Stomach (tissue), 9 donors: ENCODE data around the gene GABBR2. TPM values are rescaled to one million over a fixed set of nuclear protein-coding genes. Genes with fewer than 3 reads are reported as not detected.

Source experiments
- DNase-seq, 2 donors: peaks; one replicate each; pipeline versions ENCODE4 v3.0.0 to v3.0.0-alpha.2; 2013 to 2019
- H3K27ac ChIP-seq, 5 donors: fragments of 200-600 bp in 4 of 5; sonication (generic) in 4 of 5; one replicate each; pipeline ENCODE4 v1.5.1; 2013 to 2019; ENCODE audit warnings: mild to moderate bottlenecking in 1 of 5, moderate library complexity in 1 of 5
- H3K27me3 ChIP-seq, 3 donors: fragments of 200-600 bp; sonication (generic); one replicate each; pipeline ENCODE4 v1.5.1; 2017 to 2019; ENCODE audit warnings: mixed run types in 1 of 3
- H3K36me3 ChIP-seq, 4 donors: fragments of 200-600 bp; sonication (generic); 1 replicate in 3 of 4; 2 replicates in 1 of 4; pipeline ENCODE4 v1.5.1; 2016 to 2019
- H3K4me1 ChIP-seq, 4 donors: fragments of 200-600 bp; sonication (generic); one replicate each; pipeline ENCODE4 v1.5.1; 2016 to 2019
- H3K4me3 ChIP-seq, 4 donors: fragments of 200-600 bp; sonication (generic) in 3 of 4; one replicate each; pipeline ENCODE4 v1.5.1; 2016 to 2019; ENCODE audit warnings: mild to moderate bottlenecking in 1 of 4
- H3K9me3 ChIP-seq, 4 donors: fragments of 200-600 bp; sonication (generic); one replicate each; pipeline ENCODE4 v1.5.1; 2016 to 2019
- EP300 ChIP-seq: sonication (generic); formaldehyde crosslinking; IDR thresholded peaks from one replicate; pipeline ENCODE4 v1.6.1; 2017; ENCODE audit warnings: antibody characterized with exemption
- POLR2A ChIP-seq, 4 donors: fragments of 450-650 bp; IDR thresholded peaks; one replicate each; pipeline ENCODE4 v1.6.1; 2016; ENCODE audit warnings: antibody characterized with exemption in 4 of 4, control low read depth in 2 of 4, mild to moderate bottlenecking in 1 of 4, moderate library complexity in 1 of 4
- POLR2AphosphoS5 ChIP-seq, 3 donors: sonication (generic); formaldehyde crosslinking; IDR thresholded peaks; one replicate each; pipeline ENCODE4 v1.6.1; 2016; ENCODE audit warnings: antibody characterized with exemption in 3 of 3
- WGBS, 5 donors: extraction: QIAGEN DNeasy Blood & Tissue Kit in 3 of 5; methylation state at CpG; one replicate each; pipeline versions ENCODE4 v1.1.5 to v1.1.7; 2013 to 2018; 5-methylcytosine and 5-hydroxymethylcytosine counted together
- intact Hi-C: fragments of 100-400 bp; cut with DNase I; formaldehyde crosslinking; loops from one replicate; pipeline ENCODE4 v1.15.1; 2023; ENCODE audit warnings: low total_unique reads
- polyA plus RNA-seq, 3 donors: library from polyadenylated mRNA; stranded (reverse); fragments of 200-250 nt; gene quantifications; one replicate each; pipeline ENCODE4 v1.2.3, GENCODE V29; 2013
- total RNA-seq, 5 donors: library from RNA; depleted of rRNA; stranded (reverse); fragments of >200 nt; gene quantifications; one replicate each; pipeline versions ENCODE4 v1.1.0 to v1.2.3, GENCODE V29; 2014 to 2016
- TF ChIP-seq, protein P1 (sequence below), 7 experiments: fragments of 450-650 bp in 4 of 7; fragments of 200-600 bp in 3 of 7; sonication (generic) in 3 of 7; IDR thresholded peaks; one replicate each; pipeline ENCODE4 v1.5.1; 2016 to 2019; ENCODE audit warnings: antibody characterized with exemption in 7 of 7, control low read depth in 2 of 7, mild to moderate bottlenecking in 1 of 7
- donor health status: healthy with polysubstance abuse.
- donor health status: Bipolar disorder and iron deficiency.
- donor health status: healthy.

Gene GABBR2
- total and polyA plus RNA-seq, 8 donors, result 0.06 to 0.55 (median 0.08) TPM; not detected in 5

DNA sequence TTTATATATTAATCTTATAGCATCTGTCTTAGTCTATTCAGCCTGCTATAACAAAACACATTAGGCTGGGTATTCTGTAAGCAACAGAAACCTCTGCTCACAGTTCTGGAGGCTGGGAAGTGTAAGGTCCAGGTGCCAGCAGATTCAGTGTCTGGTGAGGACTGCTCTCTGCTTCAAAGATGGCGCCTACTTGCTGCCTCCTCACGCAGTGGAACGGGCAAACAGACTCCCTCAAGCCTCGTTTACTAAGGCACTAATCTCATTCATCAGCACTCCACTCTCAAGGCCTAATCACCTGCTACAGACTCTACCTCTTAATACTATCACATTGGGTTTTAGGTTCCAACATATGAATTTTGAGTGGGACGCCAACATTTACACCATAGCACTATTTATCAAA lies 448.1 kb downstream of the GABBR2 start:
- intact Hi-C loops, result loop anchor here (5.0 kb wide), 1 partner anchor 53 kb away; no protein-coding TSS in a partner anchor
- no peaks in the 10 kb centered on the region for H3K36me3 ChIP-seq
- no peak for DNase-seq
- TF ChIP-seq, protein P1, sequence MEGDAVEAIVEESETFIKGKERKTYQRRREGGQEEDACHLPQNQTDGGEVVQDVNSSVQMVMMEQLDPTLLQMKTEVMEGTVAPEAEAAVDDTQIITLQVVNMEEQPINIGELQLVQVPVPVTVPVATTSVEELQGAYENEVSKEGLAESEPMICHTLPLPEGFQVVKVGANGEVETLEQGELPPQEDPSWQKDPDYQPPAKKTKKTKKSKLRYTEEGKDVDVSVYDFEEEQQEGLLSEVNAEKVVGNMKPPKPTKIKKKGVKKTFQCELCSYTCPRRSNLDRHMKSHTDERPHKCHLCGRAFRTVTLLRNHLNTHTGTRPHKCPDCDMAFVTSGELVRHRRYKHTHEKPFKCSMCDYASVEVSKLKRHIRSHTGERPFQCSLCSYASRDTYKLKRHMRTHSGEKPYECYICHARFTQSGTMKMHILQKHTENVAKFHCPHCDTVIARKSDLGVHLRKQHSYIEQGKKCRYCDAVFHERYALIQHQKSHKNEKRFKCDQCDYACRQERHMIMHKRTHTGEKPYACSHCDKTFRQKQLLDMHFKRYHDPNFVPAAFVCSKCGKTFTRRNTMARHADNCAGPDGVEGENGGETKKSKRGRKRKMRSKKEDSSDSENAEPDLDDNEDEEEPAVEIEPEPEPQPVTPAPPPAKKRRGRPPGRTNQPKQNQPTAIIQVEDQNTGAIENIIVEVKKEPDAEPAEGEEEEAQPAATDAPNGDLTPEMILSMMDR (IDR thresholded peaks at IDR 0.05), result no peak
- TF ChIP-seq POLR2AphosphoS5 (IDR thresholded peaks at IDR 0.05) (no peak), POLR2A (IDR thresholded peaks at IDR 0.05) (no peak), EP300 (no peak)
- no peak overlapping the region for H3K27ac ChIP-seq
- no peaks in the 10 kb centered on the region for H3K27me3 ChIP-seq
- H3K4me3 ChIP-seq, result no peak overlapping the region
- 63 to 78% (median 66%) methylated on average over 5 of the region's 5 CpGs for WGBS, 5 donors
- H3K4me1 ChIP-seq, result peaks cover 4 to 13% (median 11%) of the 10 kb centered on the region in 4 donors
- H3K9me3 ChIP-seq, result no peaks in the 10 kb centered on the region

- Histone ChIP-seq H3K27ac (no peak overlapping the region), H3K27me3 (no peaks in the 10 kb centered on the region), H3K4me3 (no peak overlapping the region), H3K36me3 (no peaks in the 10 kb centered on the region), H3K4me1 (peaks cover 4 to 16% (median 15%) of the 10 kb centered on the region in 4 donors), H3K9me3 (no peaks in the 10 kb centered on the region)
- WGBS, 5 donors, result 71 to 87% (median 84%) methylated on average over 3 of the region's 3 CpGs
- no peak for DNase-seq
- intact Hi-C loops, result loop anchor here (5.0 kb wide), 1 partner anchor 52 kb away; no protein-coding TSS in a partner anchor
- TF ChIP-seq POLR2AphosphoS5 (IDR thresholded peaks at IDR 0.05), result no peak
- no peak for TF ChIP-seq EP300
- TF ChIP-seq, protein P1 (IDR thresholded peaks at IDR 0.05), result no peak
Measured at GRCh38 chr9:98259791-98260190, 448.9 kb downstream of the GABBR2 start.

DNA sequence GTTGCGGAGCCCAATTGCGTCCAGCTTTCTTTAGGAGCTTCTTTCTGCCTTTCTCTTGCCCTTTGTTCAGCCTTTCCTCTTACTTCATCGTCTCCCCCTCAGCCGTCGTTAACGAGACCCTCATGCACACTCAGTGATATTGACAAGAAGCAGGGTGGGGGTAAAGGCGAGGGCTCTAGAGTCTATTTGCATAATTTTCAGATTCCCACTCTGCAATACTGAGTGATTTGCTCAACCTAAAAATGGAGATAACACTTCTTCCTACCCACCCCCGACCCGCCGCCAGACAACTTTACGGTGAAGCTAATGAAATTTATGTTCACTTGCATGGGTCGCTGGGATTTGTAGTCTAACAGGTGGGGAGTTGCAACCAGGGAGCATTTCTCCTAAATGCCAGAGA lies 452.0 kb downstream of the GABBR2 start:
- DNase-seq, result peak in 1 of 2 donors; percentile 60
- Histone ChIP-seq H3K27me3 (no peaks in the 10 kb centered on the region), H3K4me1 (peaks cover 16 to 46% (median 35%) of the 10 kb centered on the region in 4 donors), H3K27ac (peak overlapping the region; percentile 92 to 99 (median 97)), H3K9me3 (no peaks in the 10 kb centered on the region), H3K36me3 (peaks cover 0 to 3% (median under 1%) of the 10 kb centered on the region in 4 donors), H3K4me3 (peak overlapping the region; percentile 82 to 90 (median 86))
- WGBS, 5 donors, result 6 to 15% (median 9%) methylated on average over 12 of the region's 12 CpGs
- intact Hi-C loops, result no loop called here
- TF ChIP-seq POLR2A (IDR thresholded peaks at IDR 0.05) (no peak), POLR2AphosphoS5 (IDR thresholded peaks at IDR 0.05) (no peak), EP300 (no peak)
- TF ChIP-seq, protein P1 (IDR thresholded peaks at IDR 0.05), result no peak

- peak within 1 kb of the TSS; percentile 82 to 90 (median 86) for H3K4me3 ChIP-seq
- peak within 1 kb of the TSS; percentile 92 to 99 (median 97) for H3K27ac ChIP-seq
- intact Hi-C loops, result no loop called here
- H3K27me3 ChIP-seq, result no peaks in the 10 kb centered on the region
- peaks cover 16 to 50% (median 35%) of the 10 kb centered on the region in 4 donors for H3K4me1 ChIP-seq
- DNase-seq, result peak; percentile 99
- TF ChIP-seq EP300, result no peak
- no peak for TF ChIP-seq POLR2A (IDR thresholded peaks at IDR 0.05)
- TF ChIP-seq POLR2AphosphoS5 (IDR thresholded peaks at IDR 0.05), result peak; percentile 3 to 87 (median 37)
- TF ChIP-seq, protein P1 (IDR thresholded peaks at IDR 0.05), result peak in 1 of 7 experiments; percentile 33
- no peaks in the 10 kb centered on the region for H3K9me3 ChIP-seq
- peaks cover 0 to 5% (median 4%) of the 10 kb centered on the region in 4 donors for H3K36me3 ChIP-seq
- 0 to 1% (median 1%) methylated on average over 37 to 64 of the region's 64 CpGs for WGBS, 5 donors
Measured at GRCh38 chr9:98255578-98256296, 453.0 kb downstream of the GABBR2 start, which contains the start of gene TBC1D2. Gene TBC1D2 (minus strand): TSS chr9:98255649. CDS start chr9:98255541, 108 bp downstream.
